Measurements from ENCODE around the gene TENM4. TPM values are rescaled to one million over a fixed set of nuclear protein-coding genes. Genes with fewer than 3 reads are reported as not detected.
"Not testable (repeated sequence)": the region's sequence is repeated elsewhere in the genome, so short reads cannot be mapped to it uniquely, and the experiment has no call there.

The TENM4 gene
- total RNA-seq, 1 experiment from 2014 or later: 18.7 TPM

DNA sequence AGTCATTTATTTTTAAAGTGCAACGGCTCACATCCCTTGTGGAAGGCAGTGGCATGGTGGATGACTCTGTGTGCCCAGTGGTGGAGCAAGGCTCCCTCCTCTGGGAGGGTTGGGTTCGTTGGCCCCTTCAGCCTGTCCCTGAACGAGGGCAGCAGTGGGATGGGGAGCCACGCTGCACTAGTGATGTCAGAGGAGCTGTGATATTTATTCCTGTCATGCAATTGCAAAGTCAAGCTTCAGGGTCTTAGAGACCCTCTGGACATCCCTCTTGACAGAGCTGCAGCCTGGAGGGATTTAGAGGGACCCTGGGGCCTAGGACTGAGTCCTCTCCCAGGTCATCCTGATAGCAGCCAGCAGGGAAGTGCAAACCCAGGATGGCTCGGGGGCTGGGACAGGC lies 788.0 kb downstream of the TENM4 start:
- in situ Hi-C loops (cut with HindIII; ENCODE audit: low sequenced_read_pairs): no loop called here
- DNase-seq (ENCODE audit: low spot score): no peak

DNA sequence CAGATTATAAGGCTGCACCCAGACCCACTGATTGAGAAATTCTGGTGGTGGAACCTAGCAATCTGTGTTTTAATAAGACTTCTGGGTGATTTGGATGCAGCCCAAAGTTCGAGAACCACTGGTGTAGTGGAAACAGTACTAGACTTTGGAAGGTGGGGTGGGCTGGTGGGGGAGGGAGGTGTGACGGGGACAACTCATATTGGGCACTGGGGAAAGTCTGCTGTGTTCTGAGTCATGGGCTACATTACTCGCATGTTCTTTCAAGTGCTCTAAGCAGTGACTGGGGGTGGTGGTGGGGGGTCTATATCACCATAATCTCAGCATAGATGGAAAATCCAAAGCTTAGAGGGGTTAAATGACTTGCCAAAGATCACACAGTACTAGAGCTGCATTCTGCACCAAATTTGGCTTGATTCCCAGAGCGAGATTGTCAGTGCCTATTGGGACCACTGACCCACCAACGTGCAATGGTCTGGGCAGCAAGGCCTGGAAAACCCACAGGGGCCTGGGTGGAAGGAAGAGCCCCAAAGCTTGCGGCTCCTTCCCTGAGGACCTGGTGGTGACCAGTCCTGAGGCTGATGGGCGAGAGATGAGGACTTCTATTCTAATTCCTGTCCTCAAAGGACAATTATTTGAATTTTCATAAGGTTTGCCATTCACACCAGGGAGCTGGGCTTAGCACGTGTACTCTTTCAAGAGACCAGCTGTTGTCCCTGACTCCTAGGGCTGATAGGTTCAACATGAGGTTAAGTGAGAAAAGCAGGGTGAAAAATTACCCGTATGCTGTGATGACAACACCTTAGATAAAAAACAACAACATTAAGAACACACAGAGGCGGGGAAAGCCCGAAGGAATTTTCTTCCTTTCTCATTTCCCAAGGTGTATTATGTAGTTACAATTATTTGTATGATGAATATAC lies 788.6 kb downstream of the TENM4 start:
- DNase-seq (ENCODE audit: low spot score): no peak
- in situ Hi-C loops (cut with HindIII; ENCODE audit: low sequenced_read_pairs): no loop called here

DNA sequence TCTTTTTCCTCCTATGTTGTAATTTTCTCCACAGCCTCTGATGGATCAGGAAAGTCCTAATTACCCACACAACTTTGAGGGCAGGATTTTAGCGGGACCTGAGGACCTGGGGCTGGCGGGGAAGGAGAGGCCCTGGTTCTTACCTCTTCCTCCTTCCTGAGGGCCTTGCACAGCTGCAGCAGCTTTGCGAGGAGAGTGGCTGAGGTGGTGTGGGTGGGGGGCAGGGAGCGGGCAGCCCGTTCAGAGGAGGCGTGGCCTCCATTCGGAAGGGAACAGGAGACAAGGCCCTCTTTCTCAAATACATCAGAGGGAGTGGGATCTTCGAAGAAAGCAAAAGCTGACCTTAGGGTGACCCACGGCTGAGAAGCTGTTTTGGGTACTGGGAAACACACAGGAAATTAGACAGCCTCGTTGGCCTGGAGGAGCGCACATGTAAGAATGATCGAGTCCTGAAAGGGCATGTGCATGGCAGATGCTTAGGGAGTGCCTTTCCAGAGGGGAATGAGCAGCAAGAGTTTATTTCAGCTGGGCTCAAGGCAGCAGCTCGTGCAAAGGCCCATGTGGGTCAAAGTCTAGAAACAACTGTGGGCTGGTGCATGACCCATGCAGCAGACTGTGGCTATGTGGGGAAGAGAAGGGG lies 789.6 kb downstream of the TENM4 start:
- DNase-seq (ENCODE audit: low spot score): no peak
- in situ Hi-C loops (cut with HindIII; ENCODE audit: low sequenced_read_pairs): no loop called here

DNA sequence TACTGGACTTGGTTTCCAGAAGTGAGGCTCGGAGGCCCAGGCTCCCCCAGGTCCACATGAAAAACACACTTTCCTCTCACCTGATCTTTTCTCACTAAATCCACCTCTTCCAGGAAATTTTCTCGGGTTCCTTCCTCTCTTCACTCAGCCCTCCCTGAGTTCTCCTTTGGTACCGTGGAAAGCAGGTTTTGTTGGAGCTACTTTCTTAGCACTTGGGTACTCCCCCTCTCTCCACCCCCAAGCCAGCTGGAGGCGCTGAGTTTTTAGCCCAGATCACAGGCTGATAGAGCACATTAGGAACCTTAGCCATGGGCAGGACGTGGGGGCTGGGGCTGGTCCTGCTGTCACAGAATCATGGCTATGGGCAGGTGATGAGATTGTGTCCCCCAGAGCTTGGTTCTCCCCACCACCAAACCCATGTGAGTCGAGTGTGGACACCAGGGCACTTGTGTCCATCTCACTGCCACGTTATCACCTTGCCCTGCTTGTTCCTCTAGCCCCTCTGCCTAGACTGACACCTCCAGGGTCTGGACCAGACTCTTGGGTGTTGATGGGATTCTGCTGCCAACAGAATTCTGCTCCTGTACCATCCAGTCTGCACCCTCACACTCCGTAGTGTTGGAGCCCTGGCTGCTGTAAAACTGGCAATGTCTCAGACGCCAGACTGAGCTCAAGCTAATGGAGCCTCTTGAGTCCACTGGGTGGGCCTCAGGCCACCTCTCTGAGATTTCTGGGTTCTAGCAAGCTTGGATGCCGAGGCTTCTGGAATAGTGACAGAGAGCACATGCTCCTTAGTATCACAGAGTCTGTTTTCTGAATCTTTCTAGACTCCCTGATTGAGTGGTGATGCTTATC lies 791.2 kb downstream of the TENM4 start:
- in situ Hi-C loops (cut with HindIII; ENCODE audit: low sequenced_read_pairs): no loop called here
- no peak for DNase-seq (ENCODE audit: low spot score)

DNA sequence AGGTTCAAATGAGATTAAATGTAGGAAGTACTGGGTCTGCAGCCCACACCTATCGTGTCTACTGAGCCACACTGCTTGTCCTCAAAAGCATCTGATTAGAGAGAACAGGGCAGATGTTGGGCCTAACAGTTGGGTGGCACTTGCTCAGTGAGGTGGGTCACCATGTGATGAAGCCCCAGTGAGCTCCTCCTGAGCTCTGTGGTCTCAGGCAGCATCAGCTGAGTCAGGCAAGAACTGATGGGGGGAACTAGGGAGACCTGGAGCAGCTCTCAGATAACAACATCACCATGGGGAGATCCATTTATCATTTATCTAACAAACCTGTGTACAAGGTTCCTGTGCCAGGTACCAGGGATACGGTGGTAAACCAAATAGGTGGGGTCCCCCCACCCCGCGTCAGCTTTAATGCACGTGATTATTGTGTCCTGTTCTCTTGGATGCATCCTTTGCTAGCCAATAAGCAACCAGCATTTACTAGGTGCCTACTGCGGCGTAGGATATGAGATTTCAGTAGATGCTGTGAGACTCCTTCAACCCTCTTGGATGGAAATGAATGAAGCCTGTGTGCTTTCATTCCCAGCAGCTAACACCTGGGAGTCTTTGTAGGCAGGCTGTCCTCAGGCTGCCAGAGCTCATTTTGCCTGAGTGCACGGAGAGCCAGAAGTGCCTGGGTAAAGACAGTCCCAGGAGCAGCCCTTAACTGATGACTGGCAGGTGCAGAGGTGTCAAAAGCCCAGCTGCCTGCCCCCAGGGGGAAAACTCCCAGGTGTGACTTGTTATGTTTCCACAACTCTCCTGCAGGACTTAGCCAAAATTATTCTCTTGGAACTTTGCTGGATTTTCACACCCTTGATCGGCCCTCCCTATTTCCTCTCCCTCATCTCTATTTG lies 792.6 kb downstream of the TENM4 start:
- in situ Hi-C loops (cut with HindIII; ENCODE audit: low sequenced_read_pairs): no loop called here
- DNase-seq (ENCODE audit: low spot score): no peak

DNA sequence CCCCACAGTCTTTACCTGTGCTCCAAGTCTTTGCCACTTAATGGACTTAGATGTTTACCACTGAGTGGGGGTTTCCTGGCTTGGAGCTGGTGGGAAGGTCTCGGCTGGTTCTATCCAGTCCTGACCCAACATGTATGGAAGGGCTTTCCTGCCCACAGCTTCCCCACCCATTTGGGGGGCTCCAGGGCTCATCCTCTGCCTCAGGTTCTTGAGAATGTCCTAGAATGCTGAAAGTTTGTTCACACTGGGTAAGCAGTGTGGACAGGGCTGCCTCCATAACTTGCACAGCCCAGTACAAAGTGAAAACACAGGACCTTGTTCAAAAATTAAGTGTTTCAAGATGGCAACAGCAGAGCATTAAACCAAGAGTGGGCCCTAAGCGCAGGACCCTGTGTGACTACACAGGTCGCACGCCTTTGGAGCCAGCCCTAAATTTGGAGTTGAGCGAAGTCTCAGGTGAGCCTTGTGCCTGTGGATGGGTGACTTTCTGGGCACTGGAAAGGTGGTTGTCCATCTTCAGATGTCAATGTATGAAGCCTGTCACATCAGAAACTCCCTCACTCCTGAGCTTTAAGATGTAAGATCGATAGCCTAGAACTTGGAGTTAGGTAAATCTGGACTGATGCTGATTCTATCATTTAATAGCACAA lies 793.4 kb downstream of the TENM4 start:
- DNase-seq (ENCODE audit: low spot score): no peak
- in situ Hi-C loops (cut with HindIII; ENCODE audit: low sequenced_read_pairs): no loop called here

DNA sequence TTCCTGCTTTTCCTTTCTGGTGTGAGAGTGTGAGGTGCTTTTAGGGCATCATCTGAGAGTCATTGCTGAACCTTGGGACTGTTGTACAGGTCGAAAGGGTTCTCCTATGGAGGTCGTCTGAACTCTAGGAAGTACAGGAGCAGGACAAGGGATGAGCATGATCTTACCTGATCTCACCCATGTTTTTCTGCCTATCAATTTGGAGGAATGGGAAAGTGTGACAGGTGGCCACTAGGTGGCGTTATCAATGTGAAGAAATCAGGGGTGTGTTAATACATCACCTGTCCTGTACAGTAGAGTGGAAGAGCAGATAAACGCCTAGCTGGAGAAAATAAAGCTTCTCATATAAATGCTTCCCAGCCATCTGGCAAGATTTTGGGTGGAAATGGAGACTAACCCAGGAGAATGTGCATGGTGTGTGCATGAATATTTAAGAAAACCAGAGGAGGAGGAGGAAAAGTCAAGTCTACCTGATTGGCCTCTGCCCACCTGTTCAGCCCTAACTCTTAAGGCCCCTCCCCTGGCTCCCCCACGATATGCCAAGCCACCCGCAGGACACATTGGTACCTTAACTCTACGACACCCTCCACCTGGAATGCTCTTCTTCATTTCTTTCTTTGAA lies 794.2 kb downstream of the TENM4 start:
- peak; percentile 54 for DNase-seq (ENCODE audit: low spot score)
- in situ Hi-C loops (cut with HindIII; ENCODE audit: low sequenced_read_pairs): no loop called here

DNA sequence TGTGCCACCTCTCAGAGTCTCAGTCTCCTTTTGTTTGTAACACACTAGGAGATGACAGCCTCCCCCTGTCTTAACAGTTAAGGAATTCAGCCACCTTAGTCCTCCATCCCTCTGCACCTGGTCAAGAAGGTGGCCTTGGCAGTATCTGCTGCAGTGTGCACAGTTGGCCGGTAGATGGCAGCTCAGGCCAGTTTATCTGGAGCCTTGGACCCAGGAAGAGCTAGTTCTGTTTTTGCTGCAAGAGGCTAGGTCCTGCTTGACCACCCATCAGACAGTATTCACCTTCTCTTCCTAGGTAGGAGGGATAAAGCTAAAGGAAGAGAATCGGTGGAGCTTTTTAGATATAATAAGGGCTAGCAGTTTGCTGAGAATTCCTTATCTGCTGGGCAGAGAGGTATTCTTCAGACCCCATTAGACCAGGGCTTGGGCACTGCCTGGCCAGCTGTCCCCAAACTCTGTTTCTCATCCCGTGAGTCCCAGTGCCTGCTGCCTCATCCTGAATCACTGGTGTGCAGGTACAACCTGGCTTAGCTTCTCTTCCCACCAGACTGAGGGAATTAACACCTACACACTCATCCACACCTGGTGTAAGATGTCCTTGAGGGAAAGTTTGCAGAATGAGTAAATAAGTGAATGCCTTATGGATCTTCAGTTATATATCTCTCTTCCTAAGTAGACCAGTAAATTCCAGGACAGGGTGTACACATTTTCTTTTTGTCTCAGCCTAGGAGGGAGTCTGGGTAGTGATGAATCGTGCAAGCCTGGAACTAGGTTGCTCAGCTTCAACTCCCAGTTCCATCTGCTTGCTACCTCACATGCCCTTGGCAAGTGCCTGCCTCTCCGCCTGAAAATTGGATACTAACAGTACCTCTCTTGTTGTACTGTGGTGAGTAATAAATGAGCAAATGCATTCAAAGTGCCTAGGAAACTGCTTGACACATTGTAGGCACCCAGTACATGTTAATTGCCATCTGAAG lies 795.3 kb downstream of the TENM4 start:
- DNase-seq (ENCODE audit: low spot score): peak; percentile 71
- in situ Hi-C loops (cut with HindIII; ENCODE audit: low sequenced_read_pairs): no loop called here

DNA sequence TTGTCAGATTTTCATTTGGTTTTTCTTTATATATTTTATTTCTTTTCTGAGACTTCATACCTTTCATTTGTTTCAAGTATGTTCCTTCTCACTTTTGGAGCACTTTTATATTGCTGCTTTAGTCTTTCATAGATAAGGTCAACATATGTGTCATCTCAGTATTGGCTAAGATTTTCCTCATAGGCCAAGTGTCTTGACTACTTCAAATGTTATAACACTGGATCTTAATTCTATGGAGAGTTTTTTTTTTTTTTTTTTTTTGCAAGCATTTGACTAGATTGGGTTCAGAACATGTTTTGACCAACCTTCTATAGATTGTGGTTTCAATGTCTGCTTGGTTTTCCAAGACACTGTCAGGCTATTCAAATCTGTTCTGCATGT lies 797.2 kb downstream of the TENM4 start:
- in situ Hi-C loops (cut with HindIII; ENCODE audit: low sequenced_read_pairs): no loop called here
- no peak for DNase-seq (ENCODE audit: low spot score)

DNA sequence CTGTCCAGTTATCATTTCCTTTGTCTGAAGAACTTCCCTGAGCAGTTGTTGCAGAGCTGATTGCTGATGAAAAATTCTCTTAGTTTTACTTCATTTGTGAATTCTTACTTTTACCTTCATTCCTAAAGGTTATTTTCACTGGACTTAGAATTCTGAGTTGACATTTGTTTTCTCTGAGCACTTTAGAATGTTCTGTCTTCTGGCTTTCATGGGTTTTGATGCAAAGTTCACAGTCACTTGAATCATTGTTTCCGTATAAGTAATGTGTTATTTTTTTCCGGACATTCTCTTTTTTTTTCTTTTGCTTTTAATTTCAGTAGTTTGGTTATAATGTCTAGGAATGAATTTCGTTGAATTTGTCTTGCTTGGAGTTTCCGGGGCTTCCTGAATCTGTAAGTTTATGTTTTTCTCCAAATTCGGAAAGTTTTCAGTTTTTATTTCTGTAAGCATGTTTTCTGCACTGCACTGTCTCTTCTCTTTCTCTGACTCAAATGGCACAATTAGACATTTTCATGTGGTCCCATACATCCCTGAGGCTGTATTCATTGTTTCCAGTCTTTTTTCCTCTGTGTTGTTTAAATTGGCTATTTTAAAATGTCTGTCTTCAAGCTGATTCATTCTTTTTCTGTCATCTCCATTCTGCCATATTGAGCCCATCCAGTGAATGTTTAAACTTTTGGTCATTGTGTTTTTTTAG lies 797.7 kb downstream of the TENM4 start:
- DNase-seq (ENCODE audit: low spot score): no peak
- in situ Hi-C loops (cut with HindIII; ENCODE audit: low sequenced_read_pairs): no loop called here

DNA sequence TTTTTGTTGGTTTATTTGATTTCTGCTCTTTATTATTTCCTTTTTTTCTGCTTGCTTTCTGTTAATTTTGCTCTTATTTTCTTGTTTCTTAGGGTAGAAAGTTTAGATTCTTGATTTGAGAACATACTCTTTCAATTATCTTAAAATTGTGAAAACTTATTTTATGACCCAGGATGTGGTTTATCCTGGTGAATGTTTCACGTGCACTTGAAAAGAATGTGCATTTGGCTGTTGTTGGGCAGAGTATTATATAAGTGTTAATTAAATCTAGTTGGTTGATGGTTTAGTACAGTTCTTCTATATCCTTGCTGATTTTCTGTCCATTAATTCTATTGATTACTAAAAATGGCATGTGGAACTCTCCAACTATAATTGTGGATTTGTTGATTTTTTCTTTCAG lies 799.3 kb downstream of the TENM4 start:
- in situ Hi-C loops (cut with HindIII; ENCODE audit: low sequenced_read_pairs): no loop called here
- no peak for DNase-seq (ENCODE audit: low spot score)

DNA sequence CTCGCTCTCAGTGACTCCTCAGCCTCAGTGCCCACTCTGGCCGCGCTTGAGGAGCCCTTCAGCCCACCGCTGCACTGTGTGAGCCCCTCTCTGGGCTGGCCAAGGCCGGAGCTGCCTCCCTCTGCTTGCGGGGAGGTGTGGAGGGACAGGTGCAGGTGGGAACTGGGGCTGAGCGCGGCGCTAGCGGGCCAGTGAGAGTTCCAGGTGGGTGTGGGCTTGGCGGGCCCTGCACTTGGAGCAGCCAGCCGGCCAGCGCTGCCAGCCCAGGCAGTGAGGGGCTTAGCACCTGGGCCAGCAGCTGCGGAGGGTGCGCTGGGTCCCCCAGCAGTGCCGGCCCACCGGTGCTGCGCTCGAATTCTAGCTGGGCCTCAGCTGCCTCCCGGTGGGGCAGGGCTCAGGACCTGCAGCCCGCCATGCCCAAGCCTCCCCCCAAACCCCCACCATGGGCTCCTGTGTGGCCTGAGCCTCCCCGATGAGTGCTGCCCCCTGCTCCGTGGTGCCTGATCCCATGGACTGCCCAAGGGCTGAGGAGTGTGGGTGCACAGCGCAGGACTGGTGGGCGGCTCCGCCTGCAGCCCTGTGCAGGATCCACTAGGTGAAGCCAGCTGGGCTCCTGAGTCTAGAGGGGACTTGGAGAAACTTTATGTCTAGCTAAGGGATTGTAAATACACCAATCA lies 802.0 kb downstream of the TENM4 start:
- in situ Hi-C loops (cut with HindIII; ENCODE audit: low sequenced_read_pairs): no loop called here
- no peak for DNase-seq (ENCODE audit: low spot score)

DNA sequence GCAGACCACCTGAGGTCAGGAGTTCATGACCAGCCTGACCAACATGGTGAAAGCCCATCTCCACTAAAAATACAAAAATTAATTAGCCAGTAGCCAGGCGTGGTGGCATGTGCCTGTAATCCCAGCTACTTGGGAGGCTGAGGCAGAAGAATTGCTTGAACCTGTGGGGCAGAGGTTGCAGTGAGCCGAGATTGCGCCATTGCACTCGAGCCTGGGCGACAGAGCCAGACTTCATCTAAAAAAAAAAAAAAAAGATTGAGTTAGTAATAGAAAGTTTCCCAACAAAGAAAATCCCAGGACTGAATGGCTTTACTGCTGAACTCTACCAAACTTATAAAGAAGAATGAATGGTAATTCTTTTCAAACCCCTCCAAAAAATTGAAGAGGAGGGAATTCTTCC lies 803.3 kb downstream of the TENM4 start:
- in situ Hi-C loops (cut with HindIII; ENCODE audit: low sequenced_read_pairs); DNase-seq (ENCODE audit: low spot score): not testable (repeated sequence)

DNA sequence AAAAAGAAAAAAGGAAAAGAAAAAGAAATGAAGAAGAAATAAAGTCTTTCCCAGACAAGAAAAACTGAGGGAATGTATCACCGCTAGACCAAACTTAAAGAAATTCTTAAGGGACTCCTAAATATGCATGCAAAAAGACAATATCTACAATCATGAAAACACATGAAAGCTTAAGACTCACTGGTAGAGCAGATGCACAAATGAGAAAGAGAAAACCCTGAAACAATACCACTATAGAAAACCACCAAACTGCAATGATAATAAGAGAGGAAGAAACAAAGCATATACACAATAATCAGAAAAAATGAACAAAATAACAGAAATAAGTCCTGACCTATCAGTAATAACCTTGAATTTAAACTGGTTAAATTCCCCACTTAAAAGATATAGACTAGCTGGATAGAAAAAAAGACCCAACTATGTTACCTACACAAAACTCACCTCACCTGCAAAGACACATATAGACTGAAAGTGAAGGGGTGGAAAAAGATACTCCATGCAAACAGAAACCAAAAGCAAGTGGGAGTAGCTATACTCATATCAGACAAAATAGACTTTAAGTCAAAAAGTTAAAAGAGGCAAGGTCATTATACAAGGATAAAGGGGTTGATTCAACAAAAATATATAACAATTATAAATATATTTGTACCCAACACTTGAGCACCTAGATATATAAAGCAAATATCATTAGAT lies 804.9 kb downstream of the TENM4 start:
- in situ Hi-C loops (cut with HindIII; ENCODE audit: low sequenced_read_pairs): no loop called here

More for the DNA sequence above, 804.9 kb downstream of the TENM4 start:
- no peak for DNase-seq (ENCODE audit: low spot score)

Measured in G401 (cell line).